Natural killer cell treated with Interleukin-12 subunit alpha and Interleukin-12 subunit beta and Interleukin-15 and Interleukin-18, amount 100 ng/mL, for 72 hours (primary cell): ENCODE measurements around the gene POU2F2. TPM values are rescaled to one million over a fixed set of nuclear protein-coding genes. Genes with fewer than 3 reads are reported as not detected.

Experiments used
- ATAC-seq, 2 donors: fragments of 150-1000 bp; cut with Tn5 transposase in 1 of 2; sonication (Bioruptor Pico), chemical (Tn5 transposase) in 1 of 2; 2 replicates each; pipeline ENCODE4 v1.10.0; 2021
- DNase-seq: peaks from one replicate; pipeline ENCODE4 v3.0.0; 2022; ENCODE audit warnings: low spot score
- H3K27ac Mint-ChIP-seq, 2 donors: 1 replicate in 1 of 2; 2 replicates in 1 of 2; pipeline ENCODE4 v1.8.0; 2022; ENCODE audit warnings: mixed read lengths in 2 of 2, mild to moderate bottlenecking in 1 of 2, moderate library complexity in 1 of 2
- H3K27me3 Mint-ChIP-seq, 2 donors: 1 replicate in 1 of 2; 2 replicates in 1 of 2; pipeline ENCODE4 v1.8.0; 2022; ENCODE audit warnings: mixed read lengths in 2 of 2
- H3K36me3 Mint-ChIP-seq: one replicate; pipeline ENCODE4 v1.8.0; 2022; ENCODE audit warnings: mixed read lengths
- H3K4me1 Mint-ChIP-seq, 2 donors: 1 replicate in 1 of 2; 2 replicates in 1 of 2; pipeline ENCODE4 v1.8.0; 2022; ENCODE audit warnings: low read depth in 2 of 2, mixed read lengths in 2 of 2, mild to moderate bottlenecking in 1 of 2
- H3K4me3 Mint-ChIP-seq: one replicate; pipeline ENCODE4 v1.8.0; 2022; ENCODE audit warnings: mixed read lengths
- H3K9me3 Mint-ChIP-seq: 2 replicates; pipeline ENCODE4 v1.8.0; 2022; ENCODE audit warnings: mixed read lengths
- total RNA-seq, 2 donors: library from RNA; stranded (reverse); gene quantifications; one replicate each; pipeline ENCODE4 v1.2.3, GENCODE V29; 2022

POU2F2 gene
- total RNA-seq, 2 donors from 2014 or later, result 21.6 to 30.5 TPM

DNA sequence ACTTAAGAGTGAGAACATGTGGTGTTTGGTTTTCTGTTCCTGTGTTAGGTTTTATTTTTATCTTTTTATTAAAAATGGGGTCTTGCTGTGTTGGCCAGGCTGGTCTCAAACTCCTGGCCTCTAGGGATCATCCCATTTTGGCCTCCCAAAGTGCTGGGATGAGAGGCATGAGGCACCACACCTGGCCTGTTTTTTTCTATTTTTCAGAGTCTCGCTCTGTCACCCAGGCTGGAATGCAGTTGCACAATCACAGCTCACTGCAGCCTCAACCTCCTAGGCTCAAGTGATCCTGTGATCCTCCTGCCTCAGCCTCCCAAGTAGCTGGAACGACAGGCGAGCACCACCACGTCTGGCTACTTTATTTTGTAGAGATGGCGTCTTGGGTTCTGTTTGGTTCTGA is 48.7 kb downstream of the POU2F2 start:
- Mint-ChIP-seq H3K27ac (no peak overlapping the region), H3K4me1 (peaks cover 5 to 13% of the 10 kb centered on the region in 2 donors)

DNA sequence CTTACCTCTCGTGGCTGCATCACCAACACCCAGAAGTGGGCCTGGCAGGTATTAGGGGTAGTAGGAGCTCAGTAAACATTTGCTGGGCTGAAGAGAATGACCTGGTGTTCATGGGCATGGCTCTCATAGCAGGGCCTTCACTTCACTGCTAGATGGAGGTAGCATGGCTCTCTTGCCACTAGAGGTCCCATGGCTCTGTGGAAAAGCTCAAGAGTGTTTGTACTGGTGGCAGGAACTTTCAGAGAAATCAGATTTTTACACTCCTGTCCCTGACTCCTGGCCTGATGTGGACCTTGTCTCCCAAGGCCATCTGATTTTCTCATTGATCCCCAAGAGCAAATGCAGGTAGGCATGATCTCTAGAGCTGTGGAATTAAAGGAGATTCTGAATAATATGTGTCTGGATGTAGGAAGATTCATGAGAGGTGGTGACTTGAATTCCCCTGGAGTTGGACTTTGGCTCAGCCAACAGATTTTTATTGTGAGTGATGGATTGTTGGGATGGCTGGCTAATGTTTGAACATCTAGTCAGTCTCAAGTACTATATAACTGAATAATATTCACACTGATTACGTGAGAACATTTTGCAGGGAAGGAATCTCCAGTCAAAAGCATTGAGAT is 50.6 kb downstream of the POU2F2 start:
- DNase-seq (no peak), ATAC-seq (no peak)
- H3K4me3 Mint-ChIP-seq, result no peak overlapping the region
- H3K36me3 Mint-ChIP-seq, result peaks cover 4% of the 10 kb centered on the region
- H3K27me3 Mint-ChIP-seq, result no peaks in the 10 kb centered on the region
- H3K27ac Mint-ChIP-seq, result no peak overlapping the region
- no peaks in the 10 kb centered on the region for H3K9me3 Mint-ChIP-seq
- peaks cover 23 to 29% of the 10 kb centered on the region in 2 donors for H3K4me1 Mint-ChIP-seq

More for the DNA sequence above, 48.7 kb downstream of the POU2F2 start:
- DNase-seq, result no peak
- no peak overlapping the region for H3K4me3 Mint-ChIP-seq
- H3K36me3 Mint-ChIP-seq, result no peaks in the 10 kb centered on the region
- no peak for ATAC-seq
- H3K27me3 Mint-ChIP-seq, result no peaks in the 10 kb centered on the region
- no peaks in the 10 kb centered on the region for H3K9me3 Mint-ChIP-seq

DNA sequence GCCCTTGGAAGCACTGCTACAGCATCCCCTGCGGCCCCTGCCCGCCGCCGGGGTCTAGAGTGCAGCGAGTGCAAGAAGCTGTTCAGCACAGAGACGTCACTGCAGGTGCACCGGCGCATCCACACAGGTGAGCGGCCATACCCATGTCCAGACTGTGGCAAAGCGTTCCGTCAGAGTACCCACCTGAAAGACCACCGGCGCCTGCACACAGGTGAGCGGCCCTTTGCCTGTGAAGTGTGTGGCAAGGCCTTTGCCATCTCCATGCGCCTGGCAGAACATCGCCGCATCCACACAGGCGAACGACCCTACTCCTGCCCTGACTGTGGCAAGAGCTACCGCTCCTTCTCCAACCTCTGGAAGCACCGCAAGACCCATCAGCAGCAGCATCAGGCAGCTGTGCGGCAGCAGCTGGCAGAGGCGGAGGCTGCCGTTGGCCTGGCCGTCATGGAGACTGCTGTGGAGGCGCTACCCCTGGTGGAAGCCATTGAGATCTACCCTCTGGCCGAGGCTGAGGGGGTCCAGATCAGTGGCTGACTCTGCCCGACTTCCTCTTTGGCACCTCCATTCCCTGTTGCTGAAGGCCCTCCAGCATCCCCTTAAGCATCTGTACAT is 51.4 kb downstream of the POU2F2 start:
- Mint-ChIP-seq H3K4me1 (peaks cover 27 to 34% of the 10 kb centered on the region in 2 donors), H3K9me3 (no peaks in the 10 kb centered on the region), H3K27ac (no peak overlapping the region), H3K4me3 (no peak overlapping the region), H3K27me3 (no peaks in the 10 kb centered on the region), H3K36me3 (peaks cover 5% of the 10 kb centered on the region)
- DNase-seq (no peak), ATAC-seq (no peak)

DNA sequence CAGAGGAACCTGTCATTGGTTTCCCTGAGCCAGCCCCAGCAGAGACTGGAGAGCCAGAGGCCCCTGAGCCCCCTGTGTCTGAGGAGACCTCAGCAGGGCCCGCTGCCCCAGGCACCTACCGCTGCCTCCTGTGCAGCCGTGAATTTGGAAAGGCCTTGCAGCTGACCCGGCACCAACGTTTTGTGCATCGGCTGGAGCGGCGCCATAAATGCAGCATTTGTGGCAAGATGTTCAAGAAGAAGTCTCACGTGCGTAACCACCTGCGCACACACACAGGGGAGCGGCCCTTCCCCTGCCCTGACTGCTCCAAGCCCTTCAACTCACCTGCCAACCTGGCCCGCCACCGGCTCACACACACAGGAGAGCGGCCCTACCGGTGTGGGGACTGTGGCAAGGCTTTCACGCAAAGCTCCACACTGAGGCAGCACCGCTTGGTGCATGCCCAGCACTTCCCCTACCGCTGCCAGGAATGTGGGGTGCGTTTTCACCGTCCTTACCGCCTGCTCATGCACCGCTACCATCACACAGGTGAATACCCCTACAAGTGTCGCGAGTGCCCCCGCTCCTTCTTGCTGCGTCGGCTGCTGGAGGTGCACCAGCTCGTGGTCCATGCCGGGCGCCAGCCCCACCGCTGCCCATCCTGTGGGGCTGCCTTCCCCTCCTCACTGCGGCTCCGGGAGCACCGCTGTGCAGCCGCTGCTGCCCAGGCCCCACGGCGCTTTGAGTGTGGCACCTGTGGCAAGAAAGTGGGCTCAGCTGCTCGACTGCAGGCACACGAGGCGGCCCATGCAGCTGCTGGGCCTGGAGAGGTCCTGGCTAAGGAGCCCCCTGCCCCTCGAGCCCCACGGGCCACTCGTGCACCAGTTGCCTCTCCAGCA is 52.1 kb downstream of the POU2F2 start:
- H3K36me3 Mint-ChIP-seq, result peaks cover 9% of the 10 kb centered on the region
- no peak overlapping the region for H3K27ac Mint-ChIP-seq
- DNase-seq (peak; percentile 53), ATAC-seq (no peak)
- H3K4me1 Mint-ChIP-seq, result peaks cover 34 to 41% of the 10 kb centered on the region in 2 donors
- no peaks in the 10 kb centered on the region for H3K27me3 Mint-ChIP-seq
- no peaks in the 10 kb centered on the region for H3K9me3 Mint-ChIP-seq
- no peak overlapping the region for H3K4me3 Mint-ChIP-seq

DNA sequence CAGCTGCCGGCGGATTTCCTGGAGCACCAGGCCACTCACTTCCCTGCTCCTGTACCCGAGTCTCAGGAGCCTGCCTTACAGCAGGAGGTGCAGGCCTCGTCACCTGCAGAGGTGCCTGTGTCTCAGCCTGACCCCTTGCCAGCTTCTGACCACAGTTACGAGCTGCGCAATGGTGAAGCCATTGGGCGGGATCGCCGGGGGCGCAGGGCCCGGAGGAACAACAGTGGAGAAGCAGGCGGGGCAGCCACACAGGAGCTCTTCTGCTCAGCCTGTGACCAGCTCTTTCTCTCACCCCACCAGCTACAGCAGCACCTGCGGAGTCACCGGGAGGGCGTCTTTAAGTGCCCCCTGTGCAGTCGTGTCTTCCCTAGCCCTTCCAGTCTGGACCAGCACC is 53.0 kb downstream of the POU2F2 start:
- no peak for ATAC-seq
- Mint-ChIP-seq H3K27me3 (no peaks in the 10 kb centered on the region), H3K9me3 (no peaks in the 10 kb centered on the region), H3K4me1 (peaks cover 35 to 41% of the 10 kb centered on the region in 2 donors), H3K27ac (no peak overlapping the region), H3K4me3 (no peak overlapping the region), H3K36me3 (peaks cover 9% of the 10 kb centered on the region)
- no peak for DNase-seq

DNA sequence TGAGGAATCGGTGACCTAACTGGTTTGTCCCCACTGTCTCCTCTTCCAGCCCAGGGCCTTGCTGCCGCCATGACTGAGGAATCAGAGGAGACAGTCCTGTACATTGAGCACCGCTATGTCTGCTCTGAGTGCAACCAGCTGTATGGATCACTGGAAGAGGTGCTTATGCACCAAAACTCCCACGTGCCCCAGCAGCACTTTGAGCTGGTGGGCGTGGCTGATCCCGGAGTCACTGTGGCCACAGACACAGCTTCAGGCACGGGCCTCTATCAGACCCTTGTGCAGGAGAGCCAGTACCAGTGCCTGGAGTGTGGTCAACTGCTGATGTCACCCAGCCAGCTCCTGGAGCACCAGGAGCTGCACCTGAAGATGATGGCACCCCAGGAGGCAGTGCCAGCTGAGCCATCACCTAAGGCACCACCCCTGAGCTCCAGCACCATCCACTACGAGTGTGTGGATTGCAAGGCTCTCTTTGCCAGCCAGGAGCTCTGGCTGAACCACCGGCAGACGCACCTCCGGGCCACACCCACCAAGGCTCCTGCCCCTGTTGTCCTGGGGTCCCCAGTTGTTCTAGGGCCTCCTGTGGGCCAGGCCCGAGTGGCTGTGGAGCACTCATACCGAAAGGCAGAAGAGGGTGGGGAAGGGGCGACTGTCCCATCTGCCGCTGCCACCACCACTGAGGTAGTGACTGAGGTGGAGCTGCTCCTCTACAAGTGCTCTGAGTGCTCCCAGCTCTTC is 53.5 kb downstream of the POU2F2 start:
- Mint-ChIP-seq H3K27me3 (no peaks in the 10 kb centered on the region), H3K9me3 (no peaks in the 10 kb centered on the region), H3K4me1 (peaks cover 35 to 37% of the 10 kb centered on the region in 2 donors), H3K36me3 (peaks cover 9% of the 10 kb centered on the region), H3K27ac (peak overlapping the region; percentile 99), H3K4me3 (peak overlapping the region; percentile 100)
- DNase-seq, result no peak
- ATAC-seq, result no peak

DNA sequence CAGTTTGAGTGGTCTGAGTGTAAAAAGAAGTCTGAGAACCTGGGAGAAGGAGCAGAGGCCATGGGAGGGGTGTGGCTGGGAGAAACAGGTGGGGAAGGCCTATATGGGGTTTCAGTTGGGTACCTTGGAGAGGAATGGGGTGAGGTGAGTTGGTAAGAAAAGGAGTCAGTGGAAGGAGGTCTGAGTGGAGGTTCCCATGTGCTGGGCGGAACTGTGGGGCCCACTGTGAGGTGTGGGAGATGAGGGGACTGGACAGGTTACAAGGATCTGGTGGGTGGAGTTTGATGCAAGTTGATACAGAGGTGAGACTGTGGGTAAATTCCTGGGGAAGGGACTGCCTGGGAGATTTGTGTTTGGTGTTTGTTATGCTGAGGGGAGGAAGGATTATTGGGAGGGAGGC is 54.2 kb downstream of the POU2F2 start:
- no peaks in the 10 kb centered on the region for H3K27me3 Mint-ChIP-seq
- H3K9me3 Mint-ChIP-seq, result no peaks in the 10 kb centered on the region
- peaks cover 35 to 37% of the 10 kb centered on the region in 2 donors for H3K4me1 Mint-ChIP-seq
- peaks cover 9% of the 10 kb centered on the region for H3K36me3 Mint-ChIP-seq
- H3K27ac Mint-ChIP-seq, result peak overlapping the region; percentile 99
- peak overlapping the region; percentile 100 for H3K4me3 Mint-ChIP-seq
- ATAC-seq (no peak), DNase-seq (no peak)

DNA sequence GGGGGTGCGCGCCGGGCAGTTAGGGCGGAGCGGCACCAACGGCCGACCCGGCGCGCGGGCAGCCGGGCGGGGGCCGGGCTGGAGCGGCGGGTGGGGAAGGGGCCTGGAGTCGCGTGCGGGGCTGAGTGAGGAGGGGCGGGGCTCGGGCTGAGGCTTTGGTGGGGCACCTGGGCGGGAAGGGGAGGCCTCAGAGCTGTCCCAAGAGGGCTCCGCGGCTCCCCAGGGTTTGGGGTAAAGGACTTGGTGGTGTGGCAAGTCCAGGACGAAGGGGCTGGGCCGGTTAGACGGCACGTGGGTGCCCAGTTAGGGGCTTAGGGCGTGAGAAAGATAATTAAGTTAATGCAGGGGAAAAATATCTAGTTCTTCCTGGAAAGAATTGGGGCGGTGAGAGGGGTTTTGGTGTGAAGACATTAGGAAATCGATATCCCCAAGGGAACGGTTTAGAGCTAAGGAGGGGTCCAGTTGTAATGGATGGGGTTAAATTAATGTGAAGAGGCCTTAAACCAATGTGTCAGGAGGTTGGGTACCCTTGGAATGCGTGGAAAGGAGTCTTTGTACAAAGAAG is 55.8 kb downstream of the POU2F2 start:
- Mint-ChIP-seq H3K4me3 (peak overlapping the region; percentile 100), H3K36me3 (peaks cover 9% of the 10 kb centered on the region), H3K27ac (peak overlapping the region; percentile 99), H3K27me3 (no peaks in the 10 kb centered on the region), H3K9me3 (no peaks in the 10 kb centered on the region), H3K4me1 (peaks cover 33 to 35% of the 10 kb centered on the region in 2 donors)
- DNase-seq (no peak), ATAC-seq (no peak)

DNA sequence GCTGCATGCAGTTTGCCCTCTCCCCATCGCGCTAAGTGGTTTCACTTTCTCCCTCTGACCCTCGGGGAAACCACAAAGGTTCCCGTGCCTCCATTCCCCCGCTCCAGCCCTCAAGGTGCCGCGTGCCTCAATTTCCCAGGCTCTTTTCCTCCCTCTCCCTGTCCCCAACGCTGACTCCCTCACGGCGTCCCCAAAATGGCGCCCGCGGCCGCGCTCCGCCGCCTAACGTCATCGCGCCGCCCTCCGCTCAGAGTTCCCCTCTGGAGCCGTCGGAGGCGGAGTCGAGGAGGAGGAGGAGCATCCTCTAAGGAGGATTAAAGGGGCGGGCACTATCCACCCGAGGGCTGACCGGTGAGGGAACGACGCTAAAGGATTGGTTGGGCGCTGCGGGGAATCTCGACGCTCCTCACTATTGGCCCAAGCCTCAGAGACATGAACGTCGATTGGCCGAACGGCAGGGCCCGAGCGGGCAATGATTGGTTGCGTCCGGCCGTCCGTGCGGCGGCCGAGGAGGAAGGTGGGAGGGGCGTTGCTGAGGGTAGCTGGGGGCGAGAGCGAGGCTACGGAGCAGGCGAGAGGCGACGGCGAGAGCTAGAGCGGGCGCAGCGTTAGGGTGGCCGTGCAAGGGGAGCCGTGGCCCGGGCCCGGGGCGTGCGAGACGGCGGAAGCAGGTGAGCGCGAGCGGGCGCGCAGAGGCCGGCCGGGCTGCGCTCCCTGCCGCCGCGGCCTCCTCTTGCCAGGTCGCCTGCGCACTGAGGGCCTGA is 56.4 kb downstream of the POU2F2 start, which contains the start of gene ZNF574:
Gene ZNF574 (plus strand): TSS at position 551 of the 764 bp plus-strand sequence. CDS start 2,441 bp downstream, outside the sequence.
- Mint-ChIP-seq H3K36me3 (peaks cover 9% of the 10 kb centered on the region), H3K9me3 (no peaks in the 10 kb centered on the region), H3K27ac (peak within 1 kb of the TSS; percentile 99), H3K4me1 (peaks cover 30 to 35% of the 10 kb centered on the region in 2 donors), H3K27me3 (peaks cover 0 to 2% of the 10 kb centered on the region in 2 donors), H3K4me3 (peak within 1 kb of the TSS; percentile 100)
- peak; percentile 99 for DNase-seq
- peak; percentile 98 for ATAC-seq

DNA sequence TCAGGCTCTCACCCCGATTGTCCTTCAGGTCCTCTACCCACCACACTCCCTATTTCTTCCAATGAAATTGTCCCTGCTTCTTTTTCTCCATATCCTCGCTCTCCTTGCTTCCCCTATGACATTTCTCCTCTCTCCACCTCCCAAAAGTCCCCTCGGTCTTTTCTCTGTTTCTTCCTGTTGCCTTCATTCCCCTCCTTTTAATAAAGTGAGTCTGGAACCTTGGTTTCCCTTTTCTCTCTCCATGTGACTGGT is 57.0 kb downstream of the POU2F2 start:
- no peak for ATAC-seq
- H3K4me3 Mint-ChIP-seq, result peak overlapping the region; percentile 100

DNA sequence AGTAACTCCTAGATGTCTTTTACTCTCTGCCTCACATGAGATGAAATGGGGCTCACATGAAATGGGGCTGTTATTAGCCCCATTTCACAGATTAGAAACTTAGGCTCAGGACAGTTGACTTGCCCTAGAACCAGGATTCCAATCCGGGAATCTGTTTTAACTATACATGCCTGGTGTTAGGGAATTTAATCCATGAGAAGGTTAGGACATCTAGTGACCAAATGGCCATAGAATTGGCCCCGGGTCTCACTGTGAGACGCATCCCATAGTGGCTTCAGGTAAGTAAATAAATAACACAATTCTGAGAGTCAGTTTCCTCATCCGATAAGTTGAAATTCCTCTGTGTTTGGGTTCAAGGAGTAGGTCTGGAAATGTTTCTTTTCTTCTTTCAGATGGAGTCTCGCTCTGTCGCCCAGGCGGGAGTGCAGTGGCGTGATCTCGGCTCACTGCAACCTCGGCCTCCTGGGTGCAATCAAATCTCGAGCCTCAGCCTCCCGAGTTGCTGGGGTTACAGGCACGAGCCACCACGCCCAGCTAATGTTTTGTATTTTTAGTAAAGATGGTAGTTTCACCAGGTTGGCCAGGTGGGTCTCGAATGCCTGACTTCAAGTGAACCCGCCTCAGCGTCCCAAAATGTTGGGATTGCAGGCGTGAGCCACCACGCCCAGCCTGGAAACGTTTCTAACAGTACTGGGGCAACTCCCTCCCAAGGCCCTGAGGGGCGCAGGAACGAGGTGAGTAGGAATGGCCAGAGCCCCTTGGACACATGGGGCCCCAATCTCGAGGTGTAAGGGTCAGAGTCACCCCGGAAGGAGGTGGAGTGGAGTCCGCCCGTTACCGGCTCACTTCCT is 57.5 kb downstream of the POU2F2 start:
- peak overlapping the region; percentile 99 for H3K27ac Mint-ChIP-seq
- ATAC-seq (no peak), DNase-seq (no peak)
- peaks cover 0 to 7% of the 10 kb centered on the region in 2 donors for H3K27me3 Mint-ChIP-seq
- H3K4me3 Mint-ChIP-seq, result peak overlapping the region; percentile 100
- no peaks in the 10 kb centered on the region for H3K9me3 Mint-ChIP-seq
- H3K36me3 Mint-ChIP-seq, result peaks cover 9% of the 10 kb centered on the region
- peaks cover 30 to 35% of the 10 kb centered on the region in 2 donors for H3K4me1 Mint-ChIP-seq

More for the DNA sequence above, 57.0 kb downstream of the POU2F2 start:
- DNase-seq, result no peak
- Mint-ChIP-seq H3K9me3 (no peaks in the 10 kb centered on the region), H3K27me3 (peaks cover 0 to 6% of the 10 kb centered on the region in 2 donors), H3K4me1 (peaks cover 30 to 35% of the 10 kb centered on the region in 2 donors), H3K27ac (peak overlapping the region; percentile 99), H3K36me3 (peaks cover 9% of the 10 kb centered on the region)

DNA sequence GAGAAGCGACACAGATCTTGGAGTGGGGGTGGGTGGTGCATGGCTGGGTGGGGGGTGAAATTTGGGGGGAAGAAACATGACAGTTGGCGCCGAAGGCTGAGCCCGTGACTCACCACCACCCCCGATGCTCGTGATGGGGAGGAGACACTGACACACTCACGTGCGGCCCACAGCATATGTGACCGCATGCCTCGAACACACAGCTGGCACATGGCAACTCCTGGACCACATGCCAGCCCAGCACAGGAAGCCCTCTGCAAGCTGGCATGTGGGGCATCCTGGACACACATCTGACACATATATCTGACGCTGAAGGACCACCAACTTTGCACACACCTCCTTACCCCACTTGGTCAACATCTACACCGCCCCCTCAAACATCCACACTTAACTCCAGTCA is 61.0 kb downstream of the POU2F2 start:
- Mint-ChIP-seq H3K27me3 (peaks cover 0 to 7% of the 10 kb centered on the region in 2 donors), H3K4me3 (no peak overlapping the region)

More for the DNA sequence above, 61.0 kb downstream of the POU2F2 start:
- DNase-seq (no peak), ATAC-seq (no peak)
- Mint-ChIP-seq H3K27ac (no peak overlapping the region), H3K9me3 (no peaks in the 10 kb centered on the region), H3K36me3 (peaks cover 5% of the 10 kb centered on the region), H3K4me1 (peaks cover 8 to 9% of the 10 kb centered on the region in 2 donors)
